Right atrium auricular region (tissue), 2 donors: ENCODE measurements around the gene ATXN1. TPM values are rescaled to one million over a fixed set of nuclear protein-coding genes. Genes with fewer than 3 reads are reported as not detected.

Source experiments
- DNase-seq: peaks from one replicate; pipeline ENCODE4 v3.0.0-alpha.2; 2019; ENCODE audit warnings: low spot score
- H3K27ac ChIP-seq, 2 donors: fragments of 200-600 bp; sonication (generic); 1 replicate in 1 of 2; 2 replicates in 1 of 2; pipeline ENCODE4 v1.5.1; 2016 to 2019
- H3K27me3 ChIP-seq, 2 donors: fragments of 200-600 bp; sonication (generic); one replicate each; pipeline versions ENCODE4 v1.5.1 to v1.6.0; 2017 to 2019
- H3K36me3 ChIP-seq: fragments of 200-600 bp; sonication (generic); one replicate; pipeline ENCODE4 v1.5.1; 2016
- H3K4me1 ChIP-seq, 2 donors: fragments of 200-600 bp; sonication (generic); one replicate each; pipeline versions ENCODE4 v1.5.1 to v1.6.0; 2017 to 2019
- H3K4me3 ChIP-seq, 2 donors: fragments of 200-600 bp; sonication (generic); 1 replicate in 1 of 2; 2 replicates in 1 of 2; pipeline ENCODE4 v1.5.1; 2017 to 2019; ENCODE audit warnings: mild to moderate bottlenecking in 1 of 2, moderate library complexity in 1 of 2
- H3K9me3 ChIP-seq, 2 donors: fragments of 200-600 bp; sonication (generic); one replicate each; pipeline ENCODE4 v1.5.1; 2019
- total RNA-seq, 2 donors: library from RNA; depleted of rRNA; stranded (reverse); fragments of >200 nt; gene quantifications; one replicate each; pipeline ENCODE4 v1.1.0, GENCODE V29; 2016
- TF ChIP-seq, protein P1 (sequence below), 2 donors: fragments of 200-600 bp; sonication (generic); IDR thresholded peaks; one replicate each; pipeline ENCODE4 v1.5.1; 2019; ENCODE audit warnings: antibody characterized with exemption in 2 of 2

ATXN1 gene
- total RNA-seq, 2 donors from 2014 or later = 41.8 to 62.0 TPM

- H3K27me3 ChIP-seq = no peaks in the 10 kb centered on the region
- DNase-seq = no peak
- H3K27ac ChIP-seq = no peak overlapping the region
- no peak overlapping the region for H3K4me3 ChIP-seq
- peaks cover 0 to 24% of the 10 kb centered on the region in 2 donors for H3K4me1 ChIP-seq
- TF ChIP-seq, protein P1, sequence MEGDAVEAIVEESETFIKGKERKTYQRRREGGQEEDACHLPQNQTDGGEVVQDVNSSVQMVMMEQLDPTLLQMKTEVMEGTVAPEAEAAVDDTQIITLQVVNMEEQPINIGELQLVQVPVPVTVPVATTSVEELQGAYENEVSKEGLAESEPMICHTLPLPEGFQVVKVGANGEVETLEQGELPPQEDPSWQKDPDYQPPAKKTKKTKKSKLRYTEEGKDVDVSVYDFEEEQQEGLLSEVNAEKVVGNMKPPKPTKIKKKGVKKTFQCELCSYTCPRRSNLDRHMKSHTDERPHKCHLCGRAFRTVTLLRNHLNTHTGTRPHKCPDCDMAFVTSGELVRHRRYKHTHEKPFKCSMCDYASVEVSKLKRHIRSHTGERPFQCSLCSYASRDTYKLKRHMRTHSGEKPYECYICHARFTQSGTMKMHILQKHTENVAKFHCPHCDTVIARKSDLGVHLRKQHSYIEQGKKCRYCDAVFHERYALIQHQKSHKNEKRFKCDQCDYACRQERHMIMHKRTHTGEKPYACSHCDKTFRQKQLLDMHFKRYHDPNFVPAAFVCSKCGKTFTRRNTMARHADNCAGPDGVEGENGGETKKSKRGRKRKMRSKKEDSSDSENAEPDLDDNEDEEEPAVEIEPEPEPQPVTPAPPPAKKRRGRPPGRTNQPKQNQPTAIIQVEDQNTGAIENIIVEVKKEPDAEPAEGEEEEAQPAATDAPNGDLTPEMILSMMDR (IDR thresholded peaks at IDR 0.05) = no peak
- no peaks in the 10 kb centered on the region for H3K36me3 ChIP-seq
- no peaks in the 10 kb centered on the region for H3K9me3 ChIP-seq
Measured at GRCh38 chr6:16375206-16375605, 386.1 kb downstream of the ATXN1 start.

DNA sequence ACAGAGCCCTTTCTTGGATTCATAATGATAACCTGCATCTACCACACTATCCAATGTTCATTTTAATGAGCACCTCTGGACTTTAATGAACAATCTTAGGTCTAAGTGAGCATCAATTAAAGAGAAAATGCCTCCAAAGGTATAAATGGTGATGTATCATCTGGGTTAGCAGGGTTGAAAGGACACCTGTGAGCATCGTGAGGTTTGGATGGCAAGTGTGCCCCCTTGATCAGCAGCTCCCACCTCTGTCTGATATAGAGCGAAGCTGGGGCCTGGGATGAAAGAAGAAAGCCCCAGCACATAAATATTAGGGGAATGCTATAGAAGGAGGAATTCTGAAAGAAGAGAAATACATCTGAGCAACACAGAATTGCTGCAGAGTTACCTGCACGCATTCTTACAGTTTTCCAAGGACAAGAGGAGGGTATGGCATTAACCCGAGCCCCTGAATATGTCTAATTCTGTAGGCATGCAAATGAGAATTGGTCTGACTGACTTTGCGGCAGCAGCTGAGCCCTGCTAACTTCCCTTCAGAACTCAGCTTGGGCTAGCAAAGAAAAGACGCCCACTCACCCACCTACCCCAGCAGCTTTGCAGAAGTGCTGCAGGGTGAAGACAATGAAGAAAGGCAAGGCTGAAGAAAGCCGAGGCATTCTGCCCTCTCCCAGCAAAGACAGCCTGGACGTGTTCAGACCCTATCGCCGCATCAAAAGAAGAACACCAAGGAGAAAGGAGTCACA lies 386.6 kb downstream of the ATXN1 start:
- no peak for DNase-seq
- H3K36me3 ChIP-seq = no peaks in the 10 kb centered on the region
- H3K4me3 ChIP-seq = no peak overlapping the region
- TF ChIP-seq, protein P1 (IDR thresholded peaks at IDR 0.05) = no peak
- peaks cover 0 to 24% of the 10 kb centered on the region in 2 donors for H3K4me1 ChIP-seq
- no peak overlapping the region for H3K27ac ChIP-seq
- no peaks in the 10 kb centered on the region for H3K9me3 ChIP-seq
- H3K27me3 ChIP-seq = no peaks in the 10 kb centered on the region

DNA sequence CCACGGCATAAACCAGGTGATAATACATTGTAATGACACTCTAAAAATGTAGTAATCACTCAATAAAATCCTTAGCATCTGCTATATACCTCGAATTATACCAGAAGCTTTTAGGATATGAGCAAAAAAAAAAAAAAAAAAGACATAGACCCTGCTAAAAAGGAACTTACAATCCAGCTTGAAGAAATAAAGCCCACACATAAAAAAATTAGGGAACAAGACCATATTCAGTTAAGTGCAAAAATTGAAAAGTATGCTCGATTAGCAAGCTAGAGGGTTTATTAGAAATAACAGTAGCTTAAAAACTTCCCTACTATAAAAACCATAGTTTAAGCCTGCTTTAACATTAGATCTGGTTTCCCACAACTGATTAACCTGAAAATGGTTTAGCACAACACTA lies 387.2 kb downstream of the ATXN1 start:
- H3K27ac ChIP-seq = no peak overlapping the region
- no peak for DNase-seq
- no peak overlapping the region for H3K4me3 ChIP-seq
- H3K36me3 ChIP-seq = no peaks in the 10 kb centered on the region
- H3K9me3 ChIP-seq = no peaks in the 10 kb centered on the region
- TF ChIP-seq, protein P1 (IDR thresholded peaks at IDR 0.05) = no peak
- H3K4me1 ChIP-seq = peaks cover 0 to 24% of the 10 kb centered on the region in 2 donors
- H3K27me3 ChIP-seq = no peaks in the 10 kb centered on the region

DNA sequence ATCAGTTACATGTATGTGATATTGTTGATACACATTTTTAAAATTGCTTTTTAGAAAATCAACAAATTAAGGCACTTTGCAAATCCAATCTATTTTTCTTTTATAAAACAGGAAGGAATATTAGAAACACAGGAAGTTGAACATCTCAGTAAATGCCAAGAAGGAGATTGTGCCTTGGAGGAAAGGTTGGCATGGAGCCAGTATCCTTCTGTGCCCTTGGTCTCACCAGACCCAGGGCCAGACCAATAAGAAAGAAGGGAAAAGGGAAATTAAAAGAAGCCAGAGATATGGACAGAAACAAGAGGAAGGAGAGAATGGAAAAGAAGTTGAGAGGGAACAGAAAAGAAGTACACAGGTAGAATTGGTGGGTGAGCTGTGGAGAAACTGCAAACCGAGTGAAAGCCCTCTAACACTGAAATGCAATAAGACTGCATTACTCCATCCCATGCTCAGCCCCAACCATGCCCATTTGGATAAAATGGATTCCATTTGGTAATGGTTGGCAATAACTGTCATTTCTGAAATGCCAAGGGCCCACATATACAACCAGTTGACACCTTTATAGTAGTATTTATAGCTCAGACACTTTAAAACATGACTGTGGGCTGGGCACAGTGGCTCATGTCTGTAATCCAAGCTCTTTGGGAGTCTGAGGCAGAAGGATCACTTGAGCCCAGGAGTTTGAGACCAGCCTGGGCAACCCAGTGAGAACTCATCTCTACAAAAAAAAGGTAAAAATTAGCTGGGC lies 389.1 kb downstream of the ATXN1 start:
- TF ChIP-seq, protein P1 (IDR thresholded peaks at IDR 0.05) = no peak
- H3K9me3 ChIP-seq = no peaks in the 10 kb centered on the region
- H3K27me3 ChIP-seq = no peaks in the 10 kb centered on the region
- H3K4me3 ChIP-seq = no peak overlapping the region
- no peaks in the 10 kb centered on the region for H3K36me3 ChIP-seq
- H3K4me1 ChIP-seq = peaks cover 0 to 18% of the 10 kb centered on the region in 2 donors
- no peak overlapping the region for H3K27ac ChIP-seq
- DNase-seq = no peak

DNA sequence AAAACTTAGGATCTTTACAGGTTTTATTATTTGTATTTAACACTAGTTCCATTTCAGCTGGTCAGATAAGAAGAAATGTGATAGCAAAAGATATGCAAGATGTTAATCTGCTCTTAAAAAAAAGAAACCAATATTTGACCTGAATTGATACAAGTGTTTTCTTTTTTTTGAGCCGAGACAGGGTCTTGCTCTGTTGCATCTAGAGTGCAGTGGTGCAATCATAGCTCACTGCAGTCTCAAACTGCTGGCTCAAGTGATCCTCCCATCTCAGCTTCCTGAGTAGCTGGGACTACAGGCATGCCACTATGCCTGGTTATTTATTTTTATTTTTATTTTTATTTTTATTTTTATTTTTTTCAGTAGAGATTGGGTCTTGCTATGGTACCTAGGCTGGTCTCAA lies 389.9 kb downstream of the ATXN1 start:
- TF ChIP-seq, protein P1 (IDR thresholded peaks at IDR 0.05) = no peak
- H3K36me3 ChIP-seq = no peaks in the 10 kb centered on the region
- peaks cover 0 to 18% of the 10 kb centered on the region in 2 donors for H3K4me1 ChIP-seq
- no peaks in the 10 kb centered on the region for H3K9me3 ChIP-seq
- H3K27ac ChIP-seq = no peak overlapping the region
- no peaks in the 10 kb centered on the region for H3K27me3 ChIP-seq
- no peak for DNase-seq
- no peak overlapping the region for H3K4me3 ChIP-seq
